ENCODE data around the gene TMEM270. TPM values are rescaled to one million over a fixed set of nuclear protein-coding genes. Genes with fewer than 3 reads are reported as not detected.

The TMEM270 gene
- total RNA-seq, 120 experiments from 2014 or later, result 0.79 TPM; not detected in 119

Other genes starting within 250 kb of the TMEM270 start
- 10 to 100 TPM; 17.3 to 77.2 (median 37.6) TPM for gene MLXIPL, start 236.6 kb upstream of the TMEM270 start, total RNA-seq
- gene VPS37D, start 193.3 kb upstream of the TMEM270 start, total RNA-seq, result 10 to 100 TPM in 58 of 120 experiments, 1 to 10 TPM in 62; 5.8 to 17.7 (median 9.9) TPM
- 10 to 100 TPM in 119 of 120 experiments, 1 to 10 TPM in 1; 9.5 to 21.4 (median 15.8) TPM for gene DNAJC30, start 177.7 kb upstream of the TMEM270 start, total RNA-seq
- gene BUD23, start 177.6 kb upstream of the TMEM270 start, total RNA-seq, result 10 to 100 TPM; 32.0 to 61.9 (median 46.1) TPM
- gene STX1A, start 141.5 kb upstream of the TMEM270 start, total RNA-seq, result 100 to 1,000 TPM in 114 of 120 experiments, 10 to 100 TPM in 6; 59.6 to 264 (median 153) TPM
- 10 to 100 TPM in 119 of 120 experiments, 1 to 10 TPM in 1; 8.9 to 40.2 (median 19.5) TPM for gene ABHD11, start 122.4 kb upstream of the TMEM270 start, total RNA-seq
- 1 to 10 TPM in 2 of 120 experiments, under 1 TPM in 5, not detected in 113; 0.36 to 1.5 (median 0.50) TPM for gene CLDN3, start 90.9 kb upstream of the TMEM270 start, total RNA-seq
- 1 to 10 TPM in 49 of 120 experiments, under 1 TPM in 70, not detected in 1; 0.11 to 3.7 (median 0.81) TPM for gene CLDN4, start 30.2 kb upstream of the TMEM270 start, total RNA-seq
- gene METTL27, start 18.6 kb upstream of the TMEM270 start, total RNA-seq, result 1 to 10 TPM in 112 of 120 experiments, under 1 TPM in 6, not detected in 2; 0.54 to 7.6 (median 2.3) TPM
- 10 to 100 TPM in 117 of 120 experiments, 1 to 10 TPM in 3; 8.1 to 58.9 (median 19.5) TPM for gene ELN, start 167.0 kb downstream of the TMEM270 start, total RNA-seq
- 100 to 1,000 TPM in 79 of 120 experiments, 10 to 100 TPM in 41; 39.1 to 162 (median 111) TPM for gene LIMK1, start 222.6 kb downstream of the TMEM270 start, total RNA-seq